Type B pancreatic cell (in vitro differentiated cells): ENCODE measurements around the gene AIM2. TPM values are rescaled to one million over a fixed set of nuclear protein-coding genes. Genes with fewer than 3 reads are reported as not detected.

Source experiments
- DNase-seq: peaks from one replicate; pipeline ENCODE4 v3.0.0; 2021; ENCODE audit warnings: mixed read lengths; ENCODE audit not compliant: unreplicated experiment; ENCODE audit errors: extremely low spot score
- H3K27ac Mint-ChIP-seq: 2 replicates; pipeline ENCODE4 v1.8.0; 2021; ENCODE audit warnings: mild to moderate bottlenecking, mixed read lengths
- H3K27me3 Mint-ChIP-seq: 2 replicates; pipeline ENCODE4 v1.8.0; 2021; ENCODE audit warnings: mixed read lengths
- H3K36me3 Mint-ChIP-seq: 2 replicates; pipeline ENCODE4 v1.8.0; 2021; ENCODE audit warnings: mixed read lengths
- H3K4me1 Mint-ChIP-seq: one replicate; pipeline ENCODE4 v1.8.0; 2021; ENCODE audit warnings: mixed read lengths; ENCODE audit not compliant: unreplicated experiment
- H3K4me3 Mint-ChIP-seq: 2 replicates; pipeline ENCODE4 v1.8.0; 2021; ENCODE audit warnings: mild to moderate bottlenecking, mixed read lengths
- H3K9me3 Mint-ChIP-seq: 2 replicates; pipeline ENCODE4 v1.8.0; 2021; ENCODE audit warnings: mixed read lengths
- total RNA-seq: library from RNA; stranded (reverse); gene quantifications from 2 replicates; pipeline ENCODE4 v1.2.1, GENCODE V29; 2021; ENCODE audit warnings: low replicate concordance
- TF ChIP-seq, protein P1 (sequence below): fragments of 200-600 bp; sonication (generic); conservative IDR thresholded peaks from 2 replicates; pipeline ENCODE4 v1.5.0; 2021; ENCODE audit warnings: antibody characterized with exemption, mild to moderate bottlenecking

AIM2 gene
- total RNA-seq, 1 donor from 2014 or later: 1.0 TPM

DNA sequence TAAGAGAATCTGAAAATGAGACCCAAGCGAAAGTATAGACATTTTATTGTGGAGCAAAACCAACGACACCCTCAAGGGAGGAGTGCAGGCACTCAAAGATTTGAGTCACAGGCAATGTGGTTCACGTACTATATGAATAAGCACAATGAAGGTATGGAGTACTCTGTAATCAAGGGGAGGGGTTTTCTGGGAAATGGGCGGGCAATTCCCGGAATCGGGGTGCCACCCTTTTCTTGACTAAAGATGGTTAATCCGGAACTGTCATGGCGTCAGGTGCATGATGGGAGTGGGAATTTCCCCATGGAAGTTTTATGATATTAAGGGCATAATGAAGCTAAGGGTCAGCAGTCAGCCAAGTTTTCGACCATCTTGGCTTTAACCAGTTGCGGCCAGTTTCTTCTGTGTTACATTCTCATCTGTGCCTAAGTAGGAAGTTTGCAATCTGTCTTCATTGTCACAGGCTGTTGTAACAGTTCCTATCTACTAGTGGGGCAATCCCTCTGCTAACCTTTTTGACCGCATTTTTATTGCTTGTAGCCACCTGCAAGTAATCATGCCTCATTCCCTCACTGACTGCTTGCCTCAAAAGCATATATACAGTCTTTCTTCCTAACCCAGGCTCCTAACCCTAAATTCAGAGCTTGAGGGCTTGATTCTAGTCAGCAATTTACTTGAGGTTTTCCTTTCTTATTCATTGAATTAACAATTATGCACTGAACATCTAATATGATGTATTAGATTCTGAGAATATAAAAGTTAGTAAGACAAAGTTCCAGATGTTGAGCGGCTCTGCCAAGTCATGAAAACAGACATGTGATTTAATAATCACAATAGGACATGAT is 775 bp upstream of the AIM2 start:
- TF ChIP-seq, protein P1, sequence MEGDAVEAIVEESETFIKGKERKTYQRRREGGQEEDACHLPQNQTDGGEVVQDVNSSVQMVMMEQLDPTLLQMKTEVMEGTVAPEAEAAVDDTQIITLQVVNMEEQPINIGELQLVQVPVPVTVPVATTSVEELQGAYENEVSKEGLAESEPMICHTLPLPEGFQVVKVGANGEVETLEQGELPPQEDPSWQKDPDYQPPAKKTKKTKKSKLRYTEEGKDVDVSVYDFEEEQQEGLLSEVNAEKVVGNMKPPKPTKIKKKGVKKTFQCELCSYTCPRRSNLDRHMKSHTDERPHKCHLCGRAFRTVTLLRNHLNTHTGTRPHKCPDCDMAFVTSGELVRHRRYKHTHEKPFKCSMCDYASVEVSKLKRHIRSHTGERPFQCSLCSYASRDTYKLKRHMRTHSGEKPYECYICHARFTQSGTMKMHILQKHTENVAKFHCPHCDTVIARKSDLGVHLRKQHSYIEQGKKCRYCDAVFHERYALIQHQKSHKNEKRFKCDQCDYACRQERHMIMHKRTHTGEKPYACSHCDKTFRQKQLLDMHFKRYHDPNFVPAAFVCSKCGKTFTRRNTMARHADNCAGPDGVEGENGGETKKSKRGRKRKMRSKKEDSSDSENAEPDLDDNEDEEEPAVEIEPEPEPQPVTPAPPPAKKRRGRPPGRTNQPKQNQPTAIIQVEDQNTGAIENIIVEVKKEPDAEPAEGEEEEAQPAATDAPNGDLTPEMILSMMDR: no peak
- DNase-seq: no peak
- Mint-ChIP-seq H3K4me3 (no peak overlapping the region), H3K27ac (no peak overlapping the region), H3K27me3 (peaks cover 4% of the 10 kb centered on the region), H3K9me3 (no peaks in the 10 kb centered on the region), H3K4me1 (no peaks in the 10 kb centered on the region), H3K36me3 (no peaks in the 10 kb centered on the region)

GRCh38 chr1:159071970-159072582 is 4.5 kb downstream of the AIM2 start:
- no peak for DNase-seq
- Mint-ChIP-seq H3K4me1 (no peaks in the 10 kb centered on the region), H3K36me3 (no peaks in the 10 kb centered on the region), H3K4me3 (no peak overlapping the region), H3K27me3 (peaks cover 2% of the 10 kb centered on the region), H3K9me3 (no peaks in the 10 kb centered on the region), H3K27ac (no peak overlapping the region)
- TF ChIP-seq, protein P1: peak; percentile 85

DNA sequence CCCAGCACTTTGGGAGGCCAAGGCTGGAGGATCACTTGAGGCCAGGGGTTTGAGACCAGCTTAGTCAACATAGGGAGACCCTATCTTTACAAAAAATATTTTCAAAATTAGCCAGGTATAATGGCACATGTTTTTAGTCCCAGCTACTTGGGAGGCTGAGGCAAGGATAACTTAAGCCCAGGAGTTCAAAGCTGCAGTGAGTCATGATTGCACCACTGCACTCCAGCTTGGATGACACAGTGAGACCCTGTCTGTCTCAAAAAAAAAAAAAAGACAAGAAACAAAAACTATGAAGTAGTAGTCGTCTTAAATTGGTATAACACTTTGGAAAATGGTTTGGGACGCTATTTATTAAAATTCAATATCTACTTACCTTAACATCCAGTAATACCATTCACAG is 7.7 kb downstream of the AIM2 start:
- peaks cover 3% of the 10 kb centered on the region for H3K27me3 Mint-ChIP-seq
- H3K4me3 Mint-ChIP-seq: no peak overlapping the region
- H3K9me3 Mint-ChIP-seq: no peaks in the 10 kb centered on the region
- H3K27ac Mint-ChIP-seq: no peak overlapping the region
- DNase-seq: no peak
- no peaks in the 10 kb centered on the region for H3K36me3 Mint-ChIP-seq
- no peaks in the 10 kb centered on the region for H3K4me1 Mint-ChIP-seq
- TF ChIP-seq, protein P1: no peak

DNA sequence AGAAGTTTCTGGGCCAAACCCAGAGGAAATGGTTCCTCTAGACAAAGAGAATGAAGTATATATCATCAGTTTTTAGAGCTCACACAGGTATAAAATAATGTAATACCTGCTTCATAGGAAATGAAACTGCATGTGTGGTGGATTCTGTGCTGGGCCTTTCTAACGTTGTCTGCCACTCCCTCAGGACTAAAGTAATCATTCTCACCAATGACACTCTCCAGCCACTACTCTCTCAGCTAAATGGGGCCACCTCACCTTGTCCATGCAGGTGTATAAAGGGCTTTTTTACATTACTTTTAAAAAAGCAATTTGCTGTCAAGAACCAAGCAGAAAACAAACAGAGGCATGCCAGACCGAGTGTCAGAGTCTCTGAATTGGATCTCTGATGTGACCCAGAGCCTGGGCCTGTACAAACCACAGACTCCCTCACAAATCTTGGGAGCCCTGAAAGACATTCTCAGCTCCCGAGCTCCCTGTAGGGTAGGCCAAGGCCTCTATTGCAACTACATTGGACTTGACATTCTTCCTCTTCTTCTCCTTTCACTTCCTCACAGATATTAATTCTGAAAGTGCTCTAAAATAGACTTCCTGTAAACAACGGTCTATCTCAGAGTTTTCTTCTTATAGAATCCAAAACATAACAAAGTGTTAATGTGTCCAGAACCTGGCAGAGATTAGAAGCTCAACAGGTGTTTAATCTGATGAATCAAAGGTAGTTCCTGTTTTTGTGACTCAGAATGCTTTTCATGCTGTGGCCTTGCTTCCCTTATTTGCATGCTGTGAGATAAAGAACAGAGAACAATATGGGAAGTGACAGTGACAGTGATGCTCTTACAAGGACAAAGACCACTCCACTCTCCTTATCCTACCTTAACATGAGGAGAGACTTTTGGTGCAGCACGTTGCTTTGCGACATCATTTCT is 8.6 kb downstream of the AIM2 start:
- no peak for DNase-seq
- no peaks in the 10 kb centered on the region for H3K36me3 Mint-ChIP-seq
- TF ChIP-seq, protein P1: no peak
- H3K27ac Mint-ChIP-seq: no peak overlapping the region
- no peaks in the 10 kb centered on the region for H3K9me3 Mint-ChIP-seq
- H3K4me3 Mint-ChIP-seq: no peak overlapping the region
- H3K4me1 Mint-ChIP-seq: no peaks in the 10 kb centered on the region
- H3K27me3 Mint-ChIP-seq: peaks cover 6% of the 10 kb centered on the region

DNA sequence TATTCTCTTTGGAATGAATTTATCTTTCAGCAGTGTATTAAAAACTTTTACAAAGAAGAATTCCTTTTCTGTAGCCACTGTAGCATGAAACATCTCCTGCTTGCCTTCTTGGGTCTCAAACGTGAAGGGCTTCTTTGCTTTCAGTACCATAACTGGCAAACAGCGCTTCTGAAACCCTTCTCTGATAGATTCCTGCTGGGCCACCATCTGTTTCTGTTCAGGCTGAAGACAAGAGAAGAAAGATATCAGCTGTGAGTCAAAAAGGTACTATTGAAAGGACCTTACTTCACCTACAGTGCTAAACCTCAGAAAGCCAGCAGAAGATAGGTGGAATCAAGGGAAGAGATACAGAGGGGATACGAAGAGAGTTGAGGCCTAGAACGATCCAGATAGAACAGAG is 10.5 kb downstream of the AIM2 start:
- Mint-ChIP-seq H3K4me1 (no peaks in the 10 kb centered on the region), H3K9me3 (no peaks in the 10 kb centered on the region), H3K36me3 (no peaks in the 10 kb centered on the region), H3K27ac (no peak overlapping the region), H3K4me3 (no peak overlapping the region), H3K27me3 (peaks cover 9% of the 10 kb centered on the region)
- TF ChIP-seq, protein P1: no peak
- DNase-seq: no peak
